ENCODE measurements around the gene CEP85L.

- no peak for TF ChIP-seq POLR2A (IDR thresholded peaks at IDR 0.05; ENCODE audit: low read depth)
- no peak for TF ChIP-seq CTCF (IDR thresholded peaks at IDR 0.05)
- no peak for TF ChIP-seq EP300 (IDR thresholded peaks at IDR 0.05)
These were observed 88.4 kb downstream of the CEP85L start for GRCh38 chr6:118562959-118563358.
